NB4 (cell line): Measurements from ENCODE around the gene CACNG7.

ENCODE experiments used
- POLR2A ChIP-seq: IDR thresholded peaks from 2 replicates; pipeline ENCODE4 v1.6.1; 2011; ENCODE audit warnings: mild to moderate bottlenecking; ENCODE audit not compliant: insufficient read length; ENCODE audit errors: extremely low read depth
- TF ChIP-seq, protein P1 (sequence below): IDR thresholded peaks from one replicate; pipeline ENCODE4 v1.5.1; 2012; ENCODE audit warnings: low read depth, low read length
- TF ChIP-seq, protein P2 (sequence below): IDR thresholded peaks from 2 replicates; pipeline ENCODE4 v1.6.1; 2011; ENCODE audit warnings: low read depth, low read length

DNA sequence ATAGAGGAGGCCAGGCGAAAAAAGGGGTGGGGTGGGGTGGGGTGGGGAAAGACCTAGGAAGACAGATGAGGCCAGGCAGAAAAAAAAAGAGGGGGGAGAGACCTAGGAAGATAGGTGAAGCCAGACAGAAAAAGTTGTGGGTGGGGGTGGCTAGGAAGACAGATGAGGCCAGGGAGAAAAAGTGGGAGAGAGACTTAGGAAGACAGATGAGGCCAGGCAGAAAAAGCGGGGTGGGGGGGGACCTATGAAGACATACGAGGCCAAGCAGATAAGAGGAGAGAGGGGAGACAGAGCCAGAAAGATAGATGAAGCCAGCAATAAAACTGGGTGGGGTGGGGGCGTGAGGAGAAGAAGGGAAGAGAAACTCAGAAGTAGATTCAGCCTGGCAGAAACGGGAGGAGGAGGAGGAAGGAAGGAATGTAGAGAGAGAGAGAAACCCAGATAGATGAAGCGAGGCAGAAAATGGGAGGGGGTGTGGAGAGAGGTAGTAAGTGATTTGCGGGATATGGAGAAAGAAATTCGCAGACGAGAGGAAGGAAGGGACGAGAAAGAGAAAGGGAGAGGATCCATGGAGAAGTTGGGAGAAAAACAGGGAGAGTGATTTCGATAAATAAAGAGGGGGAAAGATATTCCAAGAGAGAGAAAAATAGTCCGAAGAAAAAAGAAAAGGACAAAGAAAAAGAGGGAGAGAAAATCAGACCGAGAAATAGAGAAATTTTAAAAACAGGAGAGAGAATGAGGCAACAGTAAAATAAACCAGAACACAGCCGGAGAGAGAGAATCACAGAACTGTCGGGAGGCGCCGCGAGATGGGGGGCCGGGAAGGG, 70.1 kb downstream of the CACNG7 start:
- no peak for TF ChIP-seq POLR2A
- TF ChIP-seq, protein P1, sequence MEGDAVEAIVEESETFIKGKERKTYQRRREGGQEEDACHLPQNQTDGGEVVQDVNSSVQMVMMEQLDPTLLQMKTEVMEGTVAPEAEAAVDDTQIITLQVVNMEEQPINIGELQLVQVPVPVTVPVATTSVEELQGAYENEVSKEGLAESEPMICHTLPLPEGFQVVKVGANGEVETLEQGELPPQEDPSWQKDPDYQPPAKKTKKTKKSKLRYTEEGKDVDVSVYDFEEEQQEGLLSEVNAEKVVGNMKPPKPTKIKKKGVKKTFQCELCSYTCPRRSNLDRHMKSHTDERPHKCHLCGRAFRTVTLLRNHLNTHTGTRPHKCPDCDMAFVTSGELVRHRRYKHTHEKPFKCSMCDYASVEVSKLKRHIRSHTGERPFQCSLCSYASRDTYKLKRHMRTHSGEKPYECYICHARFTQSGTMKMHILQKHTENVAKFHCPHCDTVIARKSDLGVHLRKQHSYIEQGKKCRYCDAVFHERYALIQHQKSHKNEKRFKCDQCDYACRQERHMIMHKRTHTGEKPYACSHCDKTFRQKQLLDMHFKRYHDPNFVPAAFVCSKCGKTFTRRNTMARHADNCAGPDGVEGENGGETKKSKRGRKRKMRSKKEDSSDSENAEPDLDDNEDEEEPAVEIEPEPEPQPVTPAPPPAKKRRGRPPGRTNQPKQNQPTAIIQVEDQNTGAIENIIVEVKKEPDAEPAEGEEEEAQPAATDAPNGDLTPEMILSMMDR: no peak
- TF ChIP-seq, protein P2, sequence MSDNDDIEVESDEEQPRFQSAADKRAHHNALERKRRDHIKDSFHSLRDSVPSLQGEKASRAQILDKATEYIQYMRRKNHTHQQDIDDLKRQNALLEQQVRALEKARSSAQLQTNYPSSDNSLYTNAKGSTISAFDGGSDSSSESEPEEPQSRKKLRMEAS: no peak
